ENCODE results near the gene ZNF670. TPM values are rescaled to one million over a fixed set of nuclear protein-coding genes. Genes with fewer than 3 reads are reported as not detected.

Gene ZNF670
- total RNA-seq, 1 donor from 2014 or later = 2.7 TPM

GRCh38 chr1:247056071-247056470 lies 22.5 kb downstream of the ZNF670 start:
- Histone ChIP-seq H3K4me3 (no peak overlapping the region), H3K27me3 (no peaks in the 10 kb centered on the region), H3K27ac (no peak overlapping the region), H3K4me1 (peaks cover 6% of the 10 kb centered on the region), H3K9me3 (no peaks in the 10 kb centered on the region), H3K36me3 (no peaks in the 10 kb centered on the region)
- intact Hi-C loops (cut with DNase I) = no loop called here
- no peak for DNase-seq (ENCODE audit: extremely low spot score in 2 of 2)
- TF ChIP-seq POLR2A (IDR thresholded peaks at IDR 0.05) = no peak
- TF ChIP-seq CTCF (IDR thresholded peaks at IDR 0.05) = no peak
- TF ChIP-seq POLR2AphosphoS5 (IDR thresholded peaks at IDR 0.05; ENCODE audit: insufficient read depth in 1 of 2, low read depth in 1 of 2) = no peak

- no peaks in the 10 kb centered on the region for H3K27me3 ChIP-seq
- TF ChIP-seq POLR2AphosphoS5 (IDR thresholded peaks at IDR 0.05; ENCODE audit: insufficient read depth in 1 of 2, low read depth in 1 of 2) (no peak), POLR2A (IDR thresholded peaks at IDR 0.05) (no peak), CTCF (IDR thresholded peaks at IDR 0.05) (no peak)
- intact Hi-C loops (cut with DNase I) = no loop called here
- no peaks in the 10 kb centered on the region for H3K9me3 ChIP-seq
- H3K36me3 ChIP-seq = no peaks in the 10 kb centered on the region
- no peak overlapping the region for H3K4me3 ChIP-seq
- no peak overlapping the region for H3K27ac ChIP-seq
- no peak for DNase-seq (ENCODE audit: extremely low spot score in 2 of 2)
- H3K4me1 ChIP-seq = peaks cover 6% of the 10 kb centered on the region
These were observed 23.6 kb downstream of the ZNF670 start for GRCh38 chr1:247054992-247055415.

- DNase-seq (ENCODE audit: extremely low spot score in 2 of 2) = no peak
- Histone ChIP-seq H3K36me3 (no peaks in the 10 kb centered on the region), H3K9me3 (peaks cover 16% of the 10 kb centered on the region), H3K27me3 (no peaks in the 10 kb centered on the region), H3K27ac (no peak overlapping the region), H3K4me3 (no peak overlapping the region), H3K4me1 (no peaks in the 10 kb centered on the region)
- intact Hi-C loops (cut with DNase I) = no loop called here
- no peak for TF ChIP-seq CTCF (IDR thresholded peaks at IDR 0.05)
- TF ChIP-seq POLR2A (IDR thresholded peaks at IDR 0.05) = no peak
- no peak for TF ChIP-seq POLR2AphosphoS5 (IDR thresholded peaks at IDR 0.05; ENCODE audit: insufficient read depth in 1 of 2, low read depth in 1 of 2)
These were observed 30.9 kb downstream of the ZNF670 start for GRCh38 chr1:247047702-247048101.

GRCh38 chr1:247047260-247047659 lies 31.4 kb downstream of the ZNF670 start:
- TF ChIP-seq POLR2AphosphoS5 (IDR thresholded peaks at IDR 0.05; ENCODE audit: insufficient read depth in 1 of 2, low read depth in 1 of 2) = no peak
- no peak for TF ChIP-seq POLR2A (IDR thresholded peaks at IDR 0.05)
- TF ChIP-seq CTCF (IDR thresholded peaks at IDR 0.05) = no peak
- no peak overlapping the region for H3K27ac ChIP-seq
- H3K4me1 ChIP-seq = no peaks in the 10 kb centered on the region
- peaks cover 16% of the 10 kb centered on the region for H3K9me3 ChIP-seq
- no peaks in the 10 kb centered on the region for H3K27me3 ChIP-seq
- no peaks in the 10 kb centered on the region for H3K36me3 ChIP-seq
- DNase-seq (ENCODE audit: extremely low spot score in 2 of 2) = no peak
- intact Hi-C loops (cut with DNase I) = no loop called here
- no peak overlapping the region for H3K4me3 ChIP-seq

GRCh38 chr1:247043406-247043805 lies 35.2 kb downstream of the ZNF670 start:
- DNase-seq (ENCODE audit: extremely low spot score in 2 of 2) = no peak
- TF ChIP-seq POLR2AphosphoS5 (IDR thresholded peaks at IDR 0.05; ENCODE audit: insufficient read depth in 1 of 2, low read depth in 1 of 2) (no peak), CTCF (IDR thresholded peaks at IDR 0.05) (no peak)
- Histone ChIP-seq H3K4me1 (no peaks in the 10 kb centered on the region), H3K36me3 (peaks cover 0 to 5% of the 10 kb centered on the region in 2 donors), H3K27me3 (no peaks in the 10 kb centered on the region), H3K4me3 (no peak overlapping the region), H3K27ac (no peak overlapping the region), H3K9me3 (peaks cover 27% of the 10 kb centered on the region)
- intact Hi-C loops (cut with DNase I) = no loop called here

All from vagina (tissue), 2 donors.